ENCODE results near the gene CDC42EP1.

DNA sequence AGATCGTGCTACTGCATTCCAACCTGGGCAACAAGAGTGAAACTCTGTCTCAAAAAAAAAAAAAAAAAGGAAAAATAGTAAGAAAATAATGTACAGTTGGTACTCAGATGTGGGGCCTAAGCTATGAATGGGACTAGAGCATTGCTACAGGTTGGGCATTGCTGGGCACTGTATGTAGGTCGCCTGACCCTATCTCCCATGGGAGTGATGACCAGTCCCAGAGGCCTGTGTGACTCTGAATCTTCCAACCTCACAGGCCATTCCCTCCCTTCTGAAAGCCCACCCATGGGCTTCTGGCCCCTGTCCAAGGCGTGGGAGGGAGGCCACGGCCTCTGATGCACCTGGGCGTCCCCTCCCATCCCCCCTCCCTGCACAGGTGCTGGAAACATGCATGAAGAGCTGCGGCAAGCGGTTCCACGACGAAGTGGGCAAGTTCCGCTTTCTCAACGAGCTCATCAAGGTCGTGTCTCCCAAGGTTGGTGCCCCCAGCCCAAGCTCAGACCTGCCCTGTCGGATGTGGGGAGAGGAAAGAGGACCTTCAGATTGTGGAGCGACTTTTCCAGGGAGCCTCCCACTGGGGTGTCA is 57.9 kb downstream of the CDC42EP1 start:
- TF ChIP-seq, protein P1, sequence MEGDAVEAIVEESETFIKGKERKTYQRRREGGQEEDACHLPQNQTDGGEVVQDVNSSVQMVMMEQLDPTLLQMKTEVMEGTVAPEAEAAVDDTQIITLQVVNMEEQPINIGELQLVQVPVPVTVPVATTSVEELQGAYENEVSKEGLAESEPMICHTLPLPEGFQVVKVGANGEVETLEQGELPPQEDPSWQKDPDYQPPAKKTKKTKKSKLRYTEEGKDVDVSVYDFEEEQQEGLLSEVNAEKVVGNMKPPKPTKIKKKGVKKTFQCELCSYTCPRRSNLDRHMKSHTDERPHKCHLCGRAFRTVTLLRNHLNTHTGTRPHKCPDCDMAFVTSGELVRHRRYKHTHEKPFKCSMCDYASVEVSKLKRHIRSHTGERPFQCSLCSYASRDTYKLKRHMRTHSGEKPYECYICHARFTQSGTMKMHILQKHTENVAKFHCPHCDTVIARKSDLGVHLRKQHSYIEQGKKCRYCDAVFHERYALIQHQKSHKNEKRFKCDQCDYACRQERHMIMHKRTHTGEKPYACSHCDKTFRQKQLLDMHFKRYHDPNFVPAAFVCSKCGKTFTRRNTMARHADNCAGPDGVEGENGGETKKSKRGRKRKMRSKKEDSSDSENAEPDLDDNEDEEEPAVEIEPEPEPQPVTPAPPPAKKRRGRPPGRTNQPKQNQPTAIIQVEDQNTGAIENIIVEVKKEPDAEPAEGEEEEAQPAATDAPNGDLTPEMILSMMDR (conservative IDR thresholded peaks at IDR 0.05; ENCODE audit: low read depth, low read length), result no peak
- TF ChIP-seq EZH2 (IDR thresholded peaks at IDR 0.05; ENCODE audit: low read length, unreplicated experiment) (no peak), EZH2phosphoT487 (IDR thresholded peaks at IDR 0.05; ENCODE audit: borderline replicate concordance, low read length) (no peak)
